Retinal pigment epithelial cell (primary cell): ENCODE results near the gene LIPA.

Source experiments
- DNase-seq: peaks from one replicate; pipeline ENCODE4 v3.0.0-alpha.2; 2010; ENCODE audit warnings: low read depth
- H3K4me3 ChIP-seq: 2 replicates; pipeline ENCODE4 v1.5.1; 2011; ENCODE audit warnings: mild to moderate bottlenecking, low read length, control low read depth, moderate library complexity
- TF ChIP-seq, protein P1 (sequence below): conservative IDR thresholded peaks from 2 replicates; pipeline ENCODE4 v1.5.1; 2011; ENCODE audit warnings: low read depth, low read length, control low read depth, inconsistent platforms

LIPA gene

DNA sequence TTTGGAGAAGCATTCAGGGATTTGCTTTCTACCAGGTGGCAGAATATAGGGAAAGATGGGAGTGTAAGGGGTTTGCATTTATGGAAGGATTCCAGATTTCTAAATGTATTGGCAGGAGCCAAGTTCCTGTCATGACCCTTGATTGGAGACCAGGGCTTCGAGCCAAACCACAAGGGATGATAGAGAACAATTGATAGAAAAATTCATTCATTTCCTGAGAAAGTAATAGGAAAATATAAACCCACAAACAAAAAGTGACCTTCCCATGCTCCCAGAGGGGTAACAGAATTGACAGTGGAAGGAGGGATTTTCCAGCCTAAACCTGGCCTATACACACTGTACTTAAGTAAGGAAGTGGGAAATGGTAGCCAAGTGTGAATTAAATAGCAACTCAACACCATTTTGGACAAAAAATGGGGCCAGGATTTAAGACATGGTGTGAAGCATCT lies 27.9 kb upstream of the LIPA start:
- TF ChIP-seq, protein P1, sequence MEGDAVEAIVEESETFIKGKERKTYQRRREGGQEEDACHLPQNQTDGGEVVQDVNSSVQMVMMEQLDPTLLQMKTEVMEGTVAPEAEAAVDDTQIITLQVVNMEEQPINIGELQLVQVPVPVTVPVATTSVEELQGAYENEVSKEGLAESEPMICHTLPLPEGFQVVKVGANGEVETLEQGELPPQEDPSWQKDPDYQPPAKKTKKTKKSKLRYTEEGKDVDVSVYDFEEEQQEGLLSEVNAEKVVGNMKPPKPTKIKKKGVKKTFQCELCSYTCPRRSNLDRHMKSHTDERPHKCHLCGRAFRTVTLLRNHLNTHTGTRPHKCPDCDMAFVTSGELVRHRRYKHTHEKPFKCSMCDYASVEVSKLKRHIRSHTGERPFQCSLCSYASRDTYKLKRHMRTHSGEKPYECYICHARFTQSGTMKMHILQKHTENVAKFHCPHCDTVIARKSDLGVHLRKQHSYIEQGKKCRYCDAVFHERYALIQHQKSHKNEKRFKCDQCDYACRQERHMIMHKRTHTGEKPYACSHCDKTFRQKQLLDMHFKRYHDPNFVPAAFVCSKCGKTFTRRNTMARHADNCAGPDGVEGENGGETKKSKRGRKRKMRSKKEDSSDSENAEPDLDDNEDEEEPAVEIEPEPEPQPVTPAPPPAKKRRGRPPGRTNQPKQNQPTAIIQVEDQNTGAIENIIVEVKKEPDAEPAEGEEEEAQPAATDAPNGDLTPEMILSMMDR, result no peak
- no peak overlapping the region for H3K4me3 ChIP-seq
- DNase-seq, result peak; percentile 80

DNA sequence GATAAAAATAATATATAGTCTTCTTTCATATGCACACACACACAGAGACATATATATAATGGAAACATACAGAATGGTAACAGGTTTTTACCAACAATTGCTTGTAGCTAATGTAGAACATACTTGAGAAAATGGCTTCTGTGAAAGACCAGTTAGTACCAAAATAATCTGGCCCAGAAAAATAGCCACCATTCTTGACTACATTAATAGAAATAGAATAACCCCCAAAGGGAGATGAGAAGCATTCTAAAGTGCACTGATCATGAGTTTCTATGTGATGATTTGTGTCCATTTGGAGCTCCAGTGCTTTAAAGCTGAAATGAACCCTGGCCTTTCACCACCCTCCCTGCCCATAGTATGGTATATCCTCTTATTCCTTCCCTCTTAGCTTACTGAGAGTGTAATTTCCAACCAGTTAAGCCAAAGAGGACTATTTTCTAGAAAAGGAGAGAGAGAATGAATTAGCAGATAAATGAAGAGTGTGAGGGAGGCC lies 27.4 kb upstream of the LIPA start:
- TF ChIP-seq, protein P1, result no peak
- H3K4me3 ChIP-seq, result no peak overlapping the region
- no peak for DNase-seq

DNA sequence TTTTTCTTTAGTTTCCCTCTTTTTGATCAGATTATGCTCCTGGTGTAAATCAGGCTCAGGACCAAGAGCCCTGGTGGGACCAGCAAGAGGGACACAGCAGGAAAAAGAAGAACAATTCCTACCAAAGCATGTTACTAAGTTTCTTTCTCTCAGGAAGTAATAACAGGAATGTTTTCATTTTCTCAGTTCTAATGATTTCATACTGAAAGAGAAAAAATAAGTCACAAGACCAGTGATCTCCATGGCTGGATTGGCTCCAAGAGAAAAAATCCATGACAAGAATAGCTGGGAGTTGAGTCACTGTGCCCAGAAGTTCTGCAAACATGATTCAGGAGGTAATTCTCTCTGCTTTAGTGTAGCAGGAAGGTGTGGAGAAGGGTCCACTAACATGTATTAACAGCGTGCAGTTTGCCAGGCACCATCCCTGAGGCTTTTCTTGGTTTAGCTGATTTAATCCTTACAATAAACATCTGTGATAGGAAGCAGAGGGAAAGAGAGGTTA lies 26.5 kb upstream of the LIPA start:
- TF ChIP-seq, protein P1, result no peak
- H3K4me3 ChIP-seq, result no peak overlapping the region
- DNase-seq, result peak; percentile 99

DNA sequence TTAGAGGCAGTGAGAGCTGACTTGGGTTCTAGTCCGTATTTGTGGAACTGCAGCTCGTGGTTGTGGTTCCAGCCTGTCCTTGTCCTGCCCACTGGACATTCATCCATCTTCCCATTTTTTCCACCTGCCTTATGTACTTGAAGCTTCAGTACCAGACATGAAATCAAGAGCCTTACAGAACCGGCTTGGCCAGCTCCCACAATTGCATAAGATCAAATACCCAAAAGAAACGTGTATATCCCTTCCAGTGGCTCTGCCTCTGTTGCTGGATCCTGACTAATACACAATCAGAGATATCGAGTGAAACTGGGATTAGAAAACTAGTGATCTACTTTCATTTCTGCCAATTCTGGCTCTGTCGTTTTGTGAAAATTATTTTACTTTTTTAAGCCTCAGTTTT lies 23.8 kb upstream of the LIPA start:
- no peak overlapping the region for H3K4me3 ChIP-seq
- TF ChIP-seq, protein P1, result no peak
- no peak for DNase-seq

DNA sequence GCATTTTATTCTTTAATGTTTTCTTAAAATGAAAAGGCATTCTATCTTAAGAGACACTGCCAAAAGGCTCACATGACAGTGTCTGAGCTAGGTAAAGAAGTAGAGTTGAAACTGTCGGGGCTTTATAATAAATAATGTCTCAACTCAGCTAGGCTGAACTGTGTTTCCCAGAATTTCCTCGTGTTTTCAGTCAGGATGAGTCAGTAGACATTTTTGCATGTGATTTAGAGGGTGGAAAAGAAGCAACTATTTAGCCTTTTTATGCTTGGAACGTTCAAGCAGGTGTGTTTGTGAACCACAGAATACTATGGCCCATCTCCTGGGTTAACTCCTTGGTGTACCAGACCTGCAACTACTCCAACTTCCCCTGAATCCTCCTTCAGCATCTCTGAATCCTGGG lies 23.4 kb upstream of the LIPA start:
- no peak overlapping the region for H3K4me3 ChIP-seq
- TF ChIP-seq, protein P1, result no peak
- no peak for DNase-seq

DNA sequence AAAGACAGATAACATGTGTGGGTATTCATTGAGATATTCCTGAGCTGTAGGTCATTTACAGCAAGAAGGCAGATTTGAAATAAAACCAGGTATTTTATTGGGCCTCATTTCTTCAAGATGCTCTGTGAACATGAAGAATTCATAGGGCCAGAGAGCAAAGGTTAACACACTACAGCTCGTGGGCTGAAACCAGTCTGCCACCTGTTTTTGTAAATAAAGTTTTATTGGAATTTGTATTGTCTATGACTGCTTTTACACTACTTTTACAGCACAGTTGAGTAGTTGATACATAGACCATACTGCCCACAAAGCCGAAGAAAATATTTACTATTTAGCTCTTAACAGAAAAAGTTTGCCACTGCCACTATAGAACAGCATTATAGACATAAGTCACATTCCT lies 22.1 kb upstream of the LIPA start:
- no peak for DNase-seq
- no peak overlapping the region for H3K4me3 ChIP-seq
- TF ChIP-seq, protein P1, result no peak

DNA sequence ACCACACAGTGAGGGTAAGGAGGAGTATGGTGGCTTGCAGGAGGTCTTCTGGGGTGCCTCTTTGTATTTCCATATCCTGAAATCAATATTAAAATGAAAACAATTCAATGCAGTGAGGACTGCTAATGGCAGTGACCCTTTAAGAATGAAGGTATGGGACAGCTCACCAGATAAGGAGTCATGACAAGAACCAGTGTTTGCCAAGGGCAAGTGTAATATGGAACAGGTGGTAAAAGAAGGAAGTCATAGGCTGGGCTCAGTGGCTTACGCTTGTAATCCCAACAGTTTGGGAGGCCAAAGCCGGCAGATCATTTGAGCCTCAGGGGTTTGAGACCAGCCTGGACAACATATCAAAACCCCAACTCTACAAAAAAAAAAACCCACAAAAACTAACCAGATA lies 20.0 kb upstream of the LIPA start:
- TF ChIP-seq, protein P1, result no peak
- H3K4me3 ChIP-seq, result no peak overlapping the region
- no peak for DNase-seq
